Measurements from ENCODE around the gene THUMPD3.

Gene THUMPD3

GRCh38 chr3:9362731-9363530 lies at the start of gene THUMPD3:
Gene THUMPD3 (plus strand): TSS chr3:9363054. CDS start chr3:9365069, 2,015 bp downstream.
- peak; percentile 95 for DNase-seq

GRCh38 chr3:9314796-9315195 lies 48.1 kb upstream of the THUMPD3 start:
- peak; percentile 31 for DNase-seq

- no peak for DNase-seq
These were observed 45.9 kb upstream of the THUMPD3 start for GRCh38 chr3:9316881-9317361.

GRCh38 chr3:9322780-9323179 lies 40.1 kb upstream of the THUMPD3 start:
- no peak for DNase-seq

- no peak for DNase-seq
These were observed 37.9 kb upstream of the THUMPD3 start for GRCh38 chr3:9324944-9325343.

- DNase-seq: no peak
These were observed 35.3 kb upstream of the THUMPD3 start for GRCh38 chr3:9327578-9327977.

GRCh38 chr3:9330166-9330703 lies 32.6 kb upstream of the THUMPD3 start:
- DNase-seq: no peak

- DNase-seq: no peak
These were observed 31.7 kb upstream of the THUMPD3 start for GRCh38 chr3:9331171-9331570.

GRCh38 chr3:9332250-9333030 lies 30.4 kb upstream of the THUMPD3 start:
- DNase-seq: no peak

- DNase-seq: no peak
These were observed 22.9 kb upstream of the THUMPD3 start for GRCh38 chr3:9339761-9340471.

- no peak for DNase-seq
These were observed 22.4 kb upstream of the THUMPD3 start for GRCh38 chr3:9340472-9340902.

- no peak for DNase-seq
These were observed 20.2 kb upstream of the THUMPD3 start for GRCh38 chr3:9342696-9343095.

GRCh38 chr3:9343115-9343514 lies 19.7 kb upstream of the THUMPD3 start:
- no peak for DNase-seq

- DNase-seq: no peak
These were observed 17.8 kb upstream of the THUMPD3 start for GRCh38 chr3:9345041-9345440.

- DNase-seq: no peak
These were observed 16.7 kb upstream of the THUMPD3 start for GRCh38 chr3:9346141-9346540.

GRCh38 chr3:9347081-9347480 lies 15.8 kb upstream of the THUMPD3 start:
- no peak for DNase-seq

- DNase-seq: no peak
These were observed 15.0 kb upstream of the THUMPD3 start for GRCh38 chr3:9347887-9348286.

- DNase-seq: no peak
These were observed 13.3 kb upstream of the THUMPD3 start for GRCh38 chr3:9349321-9350117.

- DNase-seq: no peak
These were observed 11.1 kb upstream of the THUMPD3 start for GRCh38 chr3:9351709-9352126.

- peak; percentile 82 for DNase-seq
These were observed 9.7 kb upstream of the THUMPD3 start for GRCh38 chr3:9352917-9353752.
